MG63 (cell line): ENCODE data around the gene FBXO2. TPM values are rescaled to one million over a fixed set of nuclear protein-coding genes. Genes with fewer than 3 reads are reported as not detected.

ENCODE experiments used
- DNase-seq: peaks from one replicate; pipeline ENCODE4 v3.0.0-alpha.2; 2020
- H3K27me3 ChIP-seq: fragments of 250-450 bp; sonication (Bioruptor Pico); 2 replicates; pipeline ENCODE4 v1.5.1; 2020; ENCODE audit warnings: mild to moderate bottlenecking, moderate library complexity
- H3K36me3 ChIP-seq: fragments of 250-450 bp; sonication (Bioruptor Pico); 2 replicates; pipeline ENCODE4 v1.5.1; 2020; ENCODE audit warnings: mild to moderate bottlenecking, moderate library complexity
- H3K4me3 ChIP-seq: fragments of 250-450 bp; sonication (Bioruptor Pico); 2 replicates; pipeline ENCODE4 v1.5.1; 2020; ENCODE audit warnings: mild to moderate bottlenecking, moderate library complexity
- H3K9me3 ChIP-seq: fragments of 250-450 bp; sonication (Bioruptor Pico); 2 replicates; pipeline ENCODE4 v1.5.1; 2020; ENCODE audit warnings: mild to moderate bottlenecking, moderate library complexity
- total RNA-seq: library from RNA; depleted of rRNA; stranded (reverse); fragments of >200 nt; shearing (Covaris generic); gene quantifications from 2 replicates; pipeline ENCODE4 v1.2.3, GENCODE V29; 2014; ENCODE audit warnings: low replicate concordance

FBXO2 gene
- total RNA-seq, 1 experiment from 2014 or later = not detected

- Histone ChIP-seq H3K4me3 (peak overlapping the region; percentile 50), H3K9me3 (no peaks in the 10 kb centered on the region), H3K36me3 (no peaks in the 10 kb centered on the region), H3K27me3 (no peaks in the 10 kb centered on the region)
- peak; percentile 30 for DNase-seq
These were observed 10.3 kb upstream of the FBXO2 start for GRCh38 chr1:11664336-11665065.

- DNase-seq = no peak
- Histone ChIP-seq H3K9me3 (no peaks in the 10 kb centered on the region), H3K27me3 (no peaks in the 10 kb centered on the region), H3K4me3 (no peak overlapping the region), H3K36me3 (peaks cover 13% of the 10 kb centered on the region)
These were observed 6.9 kb upstream of the FBXO2 start for GRCh38 chr1:11661103-11661502.

- no peak overlapping the region for H3K4me3 ChIP-seq
- no peak for DNase-seq
- peaks cover 13% of the 10 kb centered on the region for H3K36me3 ChIP-seq
- H3K9me3 ChIP-seq = no peaks in the 10 kb centered on the region
- H3K27me3 ChIP-seq = no peaks in the 10 kb centered on the region
These were observed 5.5 kb upstream of the FBXO2 start for GRCh38 chr1:11659748-11660147.

- no peaks in the 10 kb centered on the region for H3K9me3 ChIP-seq
- no peaks in the 10 kb centered on the region for H3K27me3 ChIP-seq
- H3K4me3 ChIP-seq = no peak overlapping the region
- peaks cover 13% of the 10 kb centered on the region for H3K36me3 ChIP-seq
- no peak for DNase-seq
These were observed 4.3 kb upstream of the FBXO2 start for GRCh38 chr1:11658542-11658941.

GRCh38 chr1:11657654-11658053 lies 3.4 kb upstream of the FBXO2 start:
- H3K9me3 ChIP-seq = no peaks in the 10 kb centered on the region
- H3K27me3 ChIP-seq = no peaks in the 10 kb centered on the region
- H3K36me3 ChIP-seq = peaks cover 13% of the 10 kb centered on the region
- DNase-seq = no peak
- H3K4me3 ChIP-seq = no peak overlapping the region

GRCh38 chr1:11654939-11655808 lies 945 bp upstream of the FBXO2 start:
- Histone ChIP-seq H3K9me3 (no peaks in the 10 kb centered on the region), H3K4me3 (peak overlapping the region; percentile 48), H3K27me3 (no peaks in the 10 kb centered on the region), H3K36me3 (peaks cover 13% of the 10 kb centered on the region)
- no peak for DNase-seq

- Histone ChIP-seq H3K9me3 (no peaks in the 10 kb centered on the region), H3K4me3 (no peak overlapping the region), H3K27me3 (no peaks in the 10 kb centered on the region), H3K36me3 (peaks cover 11% of the 10 kb centered on the region)
- no peak for DNase-seq
These were observed 430 bp downstream of the FBXO2 start for GRCh38 chr1:11653861-11654136.

- no peaks in the 10 kb centered on the region for H3K27me3 ChIP-seq
- no peak for DNase-seq
- peaks cover 11% of the 10 kb centered on the region for H3K36me3 ChIP-seq
- H3K9me3 ChIP-seq = no peaks in the 10 kb centered on the region
- H3K4me3 ChIP-seq = no peak overlapping the region
These were observed 948 bp downstream of the FBXO2 start for GRCh38 chr1:11653101-11653860.

DNA sequence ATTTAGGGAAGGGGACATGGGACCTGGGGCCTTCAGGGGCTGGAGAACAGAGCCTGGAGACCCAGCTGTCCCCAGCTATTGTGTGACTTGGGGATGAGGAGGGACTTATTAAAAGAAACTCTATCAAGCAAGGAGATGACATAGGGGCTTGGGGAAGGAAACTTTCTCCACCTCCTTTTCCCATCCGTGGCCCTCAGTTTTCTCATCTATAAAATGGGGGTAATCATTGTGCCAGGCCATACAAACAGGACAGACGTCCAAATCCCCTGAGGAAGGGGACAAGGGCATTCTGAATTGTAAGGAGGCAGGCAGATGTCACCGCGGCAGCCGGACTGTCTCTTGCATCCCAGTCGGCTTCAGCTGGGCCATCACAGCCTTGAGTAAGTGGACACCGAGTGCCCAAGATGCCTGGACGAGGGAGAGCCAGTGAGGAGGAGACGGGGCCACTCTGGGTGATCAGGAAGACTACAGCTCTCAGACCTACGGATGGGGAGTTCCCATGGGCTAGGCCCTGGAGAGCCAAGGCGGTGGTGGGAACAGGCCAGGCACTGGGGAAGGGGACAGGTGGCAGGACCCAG lies 1.9 kb downstream of the FBXO2 start:
- no peaks in the 10 kb centered on the region for H3K27me3 ChIP-seq
- DNase-seq = no peak
- H3K4me3 ChIP-seq = no peak overlapping the region
- H3K9me3 ChIP-seq = no peaks in the 10 kb centered on the region
- H3K36me3 ChIP-seq = peaks cover 5% of the 10 kb centered on the region

- no peaks in the 10 kb centered on the region for H3K9me3 ChIP-seq
- no peaks in the 10 kb centered on the region for H3K27me3 ChIP-seq
- no peaks in the 10 kb centered on the region; the same call in 1 of the 2 replicates for H3K36me3 ChIP-seq
- H3K4me3 ChIP-seq = no peak overlapping the region
- DNase-seq = no peak
These were observed 3.2 kb downstream of the FBXO2 start for GRCh38 chr1:11651017-11651416.

GRCh38 chr1:11650331-11650991 lies 3.8 kb downstream of the FBXO2 start:
- H3K36me3 ChIP-seq = no peaks in the 10 kb centered on the region
- no peak overlapping the region for H3K4me3 ChIP-seq
- H3K27me3 ChIP-seq = no peaks in the 10 kb centered on the region
- H3K9me3 ChIP-seq = no peaks in the 10 kb centered on the region
- DNase-seq = peak; percentile 65

- no peaks in the 10 kb centered on the region for H3K36me3 ChIP-seq
- no peak for DNase-seq
- H3K27me3 ChIP-seq = no peaks in the 10 kb centered on the region
- no peaks in the 10 kb centered on the region for H3K9me3 ChIP-seq
- H3K4me3 ChIP-seq = no peak overlapping the region
These were observed 4.5 kb downstream of the FBXO2 start for GRCh38 chr1:11649624-11650330.

DNA sequence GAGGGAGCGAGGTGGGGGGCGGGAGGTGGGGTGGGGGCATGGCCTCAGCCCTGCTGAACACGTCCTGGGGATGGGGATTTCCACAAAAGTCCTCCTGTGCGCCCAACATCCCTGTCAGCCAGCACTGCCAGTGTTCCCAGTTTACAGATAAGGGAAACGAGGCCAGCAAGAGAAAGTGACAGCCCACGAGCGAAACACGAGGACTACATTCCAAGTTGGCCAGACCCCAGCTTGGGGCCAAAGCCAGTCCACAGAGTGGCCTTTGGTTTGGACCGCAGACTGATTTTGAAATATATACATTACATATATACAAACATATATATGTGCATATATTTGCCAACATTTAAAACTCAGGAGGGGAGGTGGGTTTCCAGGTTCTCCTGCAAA lies 5.0 kb downstream of the FBXO2 start:
- no peaks in the 10 kb centered on the region for H3K36me3 ChIP-seq
- no peak overlapping the region for H3K4me3 ChIP-seq
- DNase-seq = no peak
- no peaks in the 10 kb centered on the region for H3K9me3 ChIP-seq
- H3K27me3 ChIP-seq = no peaks in the 10 kb centered on the region

DNA sequence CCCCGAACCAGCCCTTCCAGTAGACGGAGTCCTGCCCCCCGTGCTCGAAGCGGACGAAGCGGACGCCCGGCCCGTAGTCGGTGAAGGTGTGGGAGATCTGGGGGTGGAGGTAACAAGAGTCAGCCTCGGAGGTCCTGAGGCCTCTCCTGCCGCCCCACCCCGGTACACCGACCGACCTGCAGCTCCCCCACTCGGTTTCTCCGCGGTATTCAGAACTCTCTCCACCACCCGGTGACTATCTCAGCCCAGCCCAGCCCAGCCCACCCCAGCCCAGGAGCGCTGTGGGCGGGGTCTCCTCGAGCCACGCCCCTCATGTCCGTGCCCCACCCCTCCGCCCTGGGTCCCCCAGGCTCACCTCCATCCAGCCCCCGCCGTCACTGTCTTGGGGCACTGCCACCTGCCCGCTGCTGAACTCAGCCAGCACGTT lies 5.5 kb downstream of the FBXO2 start:
- H3K9me3 ChIP-seq = no peaks in the 10 kb centered on the region
- no peaks in the 10 kb centered on the region for H3K27me3 ChIP-seq
- H3K36me3 ChIP-seq = no peaks in the 10 kb centered on the region
- no peak for DNase-seq
- no peak overlapping the region for H3K4me3 ChIP-seq

- no peak for DNase-seq
- H3K9me3 ChIP-seq = no peaks in the 10 kb centered on the region
- no peaks in the 10 kb centered on the region for H3K27me3 ChIP-seq
- H3K36me3 ChIP-seq = no peaks in the 10 kb centered on the region
- no peak overlapping the region for H3K4me3 ChIP-seq
These were observed 6.2 kb downstream of the FBXO2 start for GRCh38 chr1:11648039-11648438.

DNA sequence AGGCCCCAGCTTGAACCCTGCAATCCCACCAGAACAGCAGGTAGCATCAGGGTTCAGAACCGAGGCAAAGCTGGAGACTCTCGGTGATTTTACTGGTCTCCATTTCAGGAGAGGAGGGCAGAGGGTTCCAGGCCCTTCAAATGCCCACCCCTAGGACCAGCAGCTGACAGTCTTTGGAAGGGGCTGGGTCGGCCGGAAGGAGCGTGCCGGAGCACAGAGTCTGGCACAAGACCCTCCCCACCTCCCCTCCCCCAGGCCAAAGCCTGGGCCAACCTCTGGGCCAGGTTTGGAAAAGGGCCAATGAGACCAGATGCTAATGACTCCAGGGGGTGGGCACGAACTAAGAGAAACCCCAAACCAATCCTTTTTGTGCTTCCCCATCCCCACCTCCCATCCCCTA lies 6.9 kb downstream of the FBXO2 start:
- no peaks in the 10 kb centered on the region for H3K27me3 ChIP-seq
- H3K4me3 ChIP-seq = no peak overlapping the region
- H3K36me3 ChIP-seq = no peaks in the 10 kb centered on the region
- DNase-seq = no peak
- no peaks in the 10 kb centered on the region for H3K9me3 ChIP-seq
